ENCODE measurements around the gene PRICKLE1.
A peak's percentile ranks its signal among the peaks of the same experiment; 100 is the strongest.

PRICKLE1 gene

GRCh38 chr12:42588524-42589464, 752 bp downstream of the PRICKLE1 start:
- DNase-seq: no peak

- peak; percentile 46 for DNase-seq
Measured at GRCh38 chr12:42587601-42588523, 1.7 kb downstream of the PRICKLE1 start.

GRCh38 chr12:42586268-42586667, 3.3 kb downstream of the PRICKLE1 start:
- DNase-seq: no peak

- no peak for DNase-seq
Measured at GRCh38 chr12:42585841-42586216, 3.7 kb downstream of the PRICKLE1 start.

- no peak for DNase-seq
Measured at GRCh38 chr12:42585154-42585840, 4.2 kb downstream of the PRICKLE1 start.

- DNase-seq: no peak
Measured at GRCh38 chr12:42584651-42585111, 4.9 kb downstream of the PRICKLE1 start.

- DNase-seq: no peak
Measured at GRCh38 chr12:42583016-42583415, 6.5 kb downstream of the PRICKLE1 start.

GRCh38 chr12:42582498-42582897, 7.0 kb downstream of the PRICKLE1 start:
- no peak for DNase-seq

GRCh38 chr12:42582050-42582449, 7.5 kb downstream of the PRICKLE1 start:
- DNase-seq: no peak

GRCh38 chr12:42576374-42576773, 13.2 kb downstream of the PRICKLE1 start:
- no peak for DNase-seq

GRCh38 chr12:42575717-42576116, 13.8 kb downstream of the PRICKLE1 start:
- no peak for DNase-seq

GRCh38 chr12:42574851-42575266, 14.7 kb downstream of the PRICKLE1 start:
- no peak for DNase-seq

GRCh38 chr12:42571327-42572009, 18.1 kb downstream of the PRICKLE1 start:
- DNase-seq: no peak

- no peak for DNase-seq
Measured at GRCh38 chr12:42570076-42570475, 19.5 kb downstream of the PRICKLE1 start.

- peak; percentile 41 for DNase-seq
Measured at GRCh38 chr12:42568952-42569915, 20.3 kb downstream of the PRICKLE1 start.

GRCh38 chr12:42565633-42566032, 23.9 kb downstream of the PRICKLE1 start:
- DNase-seq: no peak

GRCh38 chr12:42564996-42565395, 24.6 kb downstream of the PRICKLE1 start:
- no peak for DNase-seq

GRCh38 chr12:42564556-42564955, 25.0 kb downstream of the PRICKLE1 start:
- no peak for DNase-seq

GRCh38 chr12:42560977-42561376, 28.6 kb downstream of the PRICKLE1 start:
- DNase-seq: no peak

- no peak for DNase-seq
Measured at GRCh38 chr12:42557586-42558172, 31.9 kb downstream of the PRICKLE1 start.

GRCh38 chr12:42556917-42557316, 32.6 kb downstream of the PRICKLE1 start:
- DNase-seq: no peak

Measured in NCI-H524 treated with DMSO at 0.1 percent for 48 hours (cell line).